Neural progenitor cell (in vitro differentiated cells): ENCODE measurements around the gene SLC24A4. TPM values are rescaled to one million over a fixed set of nuclear protein-coding genes. Genes with fewer than 3 reads are reported as not detected.

ENCODE experiments used
- DNase-seq: peaks from one replicate; pipeline ENCODE4 v3.0.0-alpha.2; 2016; ENCODE audit warnings: low spot score
- H2AFZ ChIP-seq: fragments of 200-600 bp; sonication (generic); replicated peaks from 2 replicates; pipeline ENCODE4 v1.6.1; 2016; ENCODE audit warnings: antibody characterized with exemption
- H3F3A ChIP-seq: fragments of 200-600 bp; sonication (generic); 2 replicates; pipeline ENCODE4 v1.6.1; 2016; ENCODE audit warnings: antibody characterized with exemption, low read depth
- H3K27ac ChIP-seq: fragments of 200-600 bp; sonication (generic); 2 replicates; pipeline ENCODE4 v1.5.1; 2016; ENCODE audit warnings: mild to moderate bottlenecking
- H3K27me3 ChIP-seq: fragments of 200-600 bp; sonication (generic); 2 replicates; pipeline ENCODE4 v1.6.1; 2016; ENCODE audit warnings: mild to moderate bottlenecking, moderate library complexity
- H3K36me3 ChIP-seq: fragments of 200-600 bp; sonication (generic); 2 replicates; pipeline ENCODE4 v1.5.1; 2016
- H3K4me1 ChIP-seq: fragments of 200-600 bp; sonication (generic); 2 replicates; pipeline ENCODE4 v1.6.1; 2016; ENCODE audit warnings: mixed run types
- H3K4me2 ChIP-seq: fragments of 200-600 bp; sonication (generic); 2 replicates; pipeline ENCODE4 v1.6.1; 2016
- H3K4me3 ChIP-seq: fragments of 200-600 bp; sonication (generic); 2 replicates; pipeline ENCODE4 v1.5.1; 2016
- H3K79me2 ChIP-seq: fragments of 200-600 bp; sonication (generic); 2 replicates; pipeline ENCODE4 v1.6.1; 2016; ENCODE audit warnings: low read depth
- H3K9ac ChIP-seq: fragments of 200-600 bp; sonication (generic); 2 replicates; pipeline ENCODE4 v1.6.1; 2016
- H3K9me3 ChIP-seq: fragments of 200-600 bp; sonication (generic); 2 replicates; pipeline ENCODE4 v1.5.1; 2016; ENCODE audit warnings: low read depth
- H4K20me1 ChIP-seq: fragments of 200-600 bp; sonication (generic); 2 replicates; pipeline ENCODE4 v1.6.1; 2016; ENCODE audit warnings: low read depth
- H3K27ac Mint-ChIP-seq: 3 replicates; pipeline ENCODE4 v1.8.0; 2021; ENCODE audit warnings: mixed read lengths
- H3K27me3 Mint-ChIP-seq: 2 replicates; pipeline ENCODE4 v1.8.0; 2022; ENCODE audit warnings: low read depth, mild to moderate bottlenecking, inconsistent platforms, moderate library complexity, mixed read lengths; ENCODE audit not compliant: insufficient read depth
- H3K36me3 Mint-ChIP-seq: 3 replicates; pipeline ENCODE4 v1.8.0; 2021; ENCODE audit warnings: mixed read lengths
- H3K4me1 Mint-ChIP-seq: 3 replicates; pipeline ENCODE4 v1.8.0; 2021; ENCODE audit warnings: mixed read lengths
- H3K4me3 Mint-ChIP-seq: 3 replicates; pipeline ENCODE4 v1.8.0; 2021; ENCODE audit warnings: mild to moderate bottlenecking, moderate library complexity, mixed read lengths
- H3K9me3 Mint-ChIP-seq: 3 replicates; pipeline ENCODE4 v1.8.0; 2020; ENCODE audit warnings: mixed read lengths
- EZH2 ChIP-seq: fragments of 200-600 bp; sonication (generic); IDR thresholded peaks from 2 replicates; pipeline ENCODE4 v1.6.1; 2017; ENCODE audit warnings: antibody characterized with exemption, mild to moderate bottlenecking, moderate library complexity
- EZH2phosphoT487 ChIP-seq: fragments of 200-600 bp; sonication (generic); IDR thresholded peaks from 2 replicates; pipeline ENCODE4 v1.6.1; 2017; ENCODE audit warnings: antibody characterized with exemption
- total RNA-seq: library from RNA; depleted of rRNA; stranded (reverse); fragments of >200 nt; gene quantifications from 2 replicates; pipeline ENCODE4 v1.2.3, GENCODE V29; 2015; ENCODE audit warnings: low replicate concordance
- TF ChIP-seq, protein P1 (sequence below): fragments of 200-600 bp; sonication (generic); IDR thresholded peaks from 2 replicates; pipeline ENCODE4 v1.5.1; 2017; ENCODE audit warnings: antibody characterized with exemption, mild to moderate bottlenecking

SLC24A4 gene
- total RNA-seq, 1 donor from 2014 or later = 0.73 TPM

- Histone ChIP-seq H3K36me3 (no peaks in the 10 kb centered on the region), H3K4me3 (no peak overlapping the region), H3K4me1 (peaks cover 7% of the 10 kb centered on the region), H3F3A (no peaks in the 10 kb centered on the region), H2AFZ (no peak overlapping the region), H3K27ac (no peak overlapping the region), H3K79me2 (no peaks in the 10 kb centered on the region), H4K20me1 (no peaks in the 10 kb centered on the region), H3K4me2 (no peak overlapping the region), H3K9me3 (no peaks in the 10 kb centered on the region), H3K27me3 (no peaks in the 10 kb centered on the region), H3K9ac (no peak overlapping the region)
- Mint-ChIP-seq H3K9me3 (no peaks in the 10 kb centered on the region), H3K4me3 (no peak overlapping the region), H3K27me3 (peaks cover 14% of the 10 kb centered on the region), H3K4me1 (peaks cover 20% of the 10 kb centered on the region), H3K36me3 (no peaks in the 10 kb centered on the region), H3K27ac (no peak overlapping the region)
- no peak for TF ChIP-seq EZH2
- TF ChIP-seq, protein P1, sequence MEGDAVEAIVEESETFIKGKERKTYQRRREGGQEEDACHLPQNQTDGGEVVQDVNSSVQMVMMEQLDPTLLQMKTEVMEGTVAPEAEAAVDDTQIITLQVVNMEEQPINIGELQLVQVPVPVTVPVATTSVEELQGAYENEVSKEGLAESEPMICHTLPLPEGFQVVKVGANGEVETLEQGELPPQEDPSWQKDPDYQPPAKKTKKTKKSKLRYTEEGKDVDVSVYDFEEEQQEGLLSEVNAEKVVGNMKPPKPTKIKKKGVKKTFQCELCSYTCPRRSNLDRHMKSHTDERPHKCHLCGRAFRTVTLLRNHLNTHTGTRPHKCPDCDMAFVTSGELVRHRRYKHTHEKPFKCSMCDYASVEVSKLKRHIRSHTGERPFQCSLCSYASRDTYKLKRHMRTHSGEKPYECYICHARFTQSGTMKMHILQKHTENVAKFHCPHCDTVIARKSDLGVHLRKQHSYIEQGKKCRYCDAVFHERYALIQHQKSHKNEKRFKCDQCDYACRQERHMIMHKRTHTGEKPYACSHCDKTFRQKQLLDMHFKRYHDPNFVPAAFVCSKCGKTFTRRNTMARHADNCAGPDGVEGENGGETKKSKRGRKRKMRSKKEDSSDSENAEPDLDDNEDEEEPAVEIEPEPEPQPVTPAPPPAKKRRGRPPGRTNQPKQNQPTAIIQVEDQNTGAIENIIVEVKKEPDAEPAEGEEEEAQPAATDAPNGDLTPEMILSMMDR = no peak
- TF ChIP-seq EZH2phosphoT487 = no peak
- DNase-seq = no peak
Measured at GRCh38 chr14:92493024-92493423, 170.1 kb downstream of the SLC24A4 start.

- Mint-ChIP-seq H3K4me1 (peaks cover 22% of the 10 kb centered on the region), H3K4me3 (no peak overlapping the region), H3K27me3 (peaks cover 12% of the 10 kb centered on the region), H3K9me3 (no peaks in the 10 kb centered on the region), H3K27ac (no peak overlapping the region), H3K36me3 (no peaks in the 10 kb centered on the region)
- Histone ChIP-seq H3F3A (no peaks in the 10 kb centered on the region), H3K79me2 (no peaks in the 10 kb centered on the region), H3K36me3 (no peaks in the 10 kb centered on the region), H3K27ac (no peak overlapping the region), H3K4me2 (no peak overlapping the region), H3K27me3 (no peaks in the 10 kb centered on the region), H4K20me1 (no peaks in the 10 kb centered on the region), H2AFZ (no peak overlapping the region), H3K4me3 (no peak overlapping the region), H3K9ac (no peak overlapping the region), H3K9me3 (no peaks in the 10 kb centered on the region), H3K4me1 (peaks cover 7% of the 10 kb centered on the region)
- no peak for DNase-seq
- TF ChIP-seq, protein P1 = no peak
- TF ChIP-seq EZH2phosphoT487 = no peak
- TF ChIP-seq EZH2 = no peak
Measured at GRCh38 chr14:92493492-92493891, 170.5 kb downstream of the SLC24A4 start.

DNA sequence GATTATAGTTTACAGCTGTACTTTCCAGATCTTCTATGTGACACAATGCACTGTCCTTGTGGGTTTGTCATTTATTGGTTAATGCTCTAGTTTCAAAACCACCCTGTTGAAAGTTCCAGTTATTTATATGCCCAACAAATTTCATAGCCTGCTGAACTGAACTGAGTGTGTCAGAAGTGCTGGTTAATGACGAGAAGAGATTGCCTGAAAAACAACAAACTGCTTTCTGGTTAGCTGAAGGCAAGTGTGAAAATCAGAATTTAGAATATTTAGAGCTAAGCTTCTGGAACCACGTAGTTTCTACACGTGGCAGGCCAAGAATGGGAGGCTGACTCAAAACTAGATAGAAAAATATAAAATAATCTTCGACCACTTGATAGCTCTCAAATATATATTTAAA is 171.5 kb downstream of the SLC24A4 start:
- no peak overlapping the region for H3K27ac Mint-ChIP-seq
- no peaks in the 10 kb centered on the region for H3F3A ChIP-seq
- H3K36me3 ChIP-seq = no peaks in the 10 kb centered on the region
- no peak overlapping the region for H3K4me2 ChIP-seq
- no peak overlapping the region for H3K27ac ChIP-seq
- no peaks in the 10 kb centered on the region for H3K9me3 ChIP-seq
- H3K4me1 Mint-ChIP-seq = peaks cover 18% of the 10 kb centered on the region
- H3K4me3 Mint-ChIP-seq = no peak overlapping the region
- peaks cover 8% of the 10 kb centered on the region for H3K27me3 Mint-ChIP-seq
- DNase-seq = no peak
- H3K79me2 ChIP-seq = no peaks in the 10 kb centered on the region
- peaks cover 7% of the 10 kb centered on the region for H3K4me1 ChIP-seq
- no peaks in the 10 kb centered on the region for H3K9me3 Mint-ChIP-seq
- H4K20me1 ChIP-seq = no peaks in the 10 kb centered on the region
- H2AFZ ChIP-seq = no peak overlapping the region
- no peak overlapping the region for H3K4me3 ChIP-seq
- no peaks in the 10 kb centered on the region for H3K27me3 ChIP-seq
- no peak overlapping the region for H3K9ac ChIP-seq
- TF ChIP-seq, protein P1 = no peak
- no peak for TF ChIP-seq EZH2
- TF ChIP-seq EZH2phosphoT487 = no peak
- H3K36me3 Mint-ChIP-seq = no peaks in the 10 kb centered on the region
